ENCODE measurements around the gene SNX7.

- TF ChIP-seq EZH2phosphoT487 (IDR thresholded peaks at IDR 0.05; ENCODE audit: borderline replicate concordance), result no peak
- TF ChIP-seq MAX (IDR thresholded peaks at IDR 0.05), result no peak
- peak in 2 of 3 experiments; percentile 15 to 21; a peak in 2 of 6 replicates for TF ChIP-seq CTCF (IDR thresholded peaks at IDR 0.05 in 2 of 3, conservative IDR thresholded peaks at IDR 0.05 in 1 of 3; ENCODE audit: borderline replicate concordance in 1 of 3, insufficient read depth in 1 of 3, low read depth in 2 of 3, low read length in 2 of 3)
- TF ChIP-seq TCF7L2 (IDR thresholded peaks at IDR 0.05; ENCODE audit: borderline replicate concordance, extremely low read depth, insufficient read depth, insufficient read length), result no peak
- no peak for TF ChIP-seq EZH2 (IDR thresholded peaks at IDR 0.05)
- no peak for TF ChIP-seq POLR2A (IDR thresholded peaks at IDR 0.05; ENCODE audit: borderline replicate concordance, extremely low read depth, insufficient read depth, insufficient read length)
- peak; percentile 65 for TF ChIP-seq ZFX (IDR thresholded peaks at IDR 0.05)
- TF ChIP-seq POLR2AphosphoS5 (IDR thresholded peaks at IDR 0.05; ENCODE audit: low read depth, low read length), result peak; percentile 92
- TF ChIP-seq YY1 (IDR thresholded peaks at IDR 0.05; ENCODE audit: extremely low read depth, insufficient replicate concordance, low read depth, low read length), result peak; percentile 18
- TF ChIP-seq ZBTB33 (IDR thresholded peaks at IDR 0.05; ENCODE audit: extremely low read depth, insufficient replicate concordance, low read length), result no peak
- no peak for TF ChIP-seq SRF (IDR thresholded peaks at IDR 0.05; ENCODE audit: low read depth)
- TF ChIP-seq EGR1 (IDR thresholded peaks at IDR 0.05; ENCODE audit: low read depth), result no peak
- no peak for TF ChIP-seq REST (IDR thresholded peaks at IDR 0.05; ENCODE audit: low read depth)
- TF ChIP-seq CEBPB (IDR thresholded peaks at IDR 0.05; ENCODE audit: low read depth), result no peak
Measured at GRCh38 chr1:98661544-98662355, at the start of gene SNX7.

All from HCT116 (cell line).